HG03565 (cell line): ENCODE data around the gene TRPM6.
"Not testable (repeated sequence)": the region's sequence is repeated elsewhere in the genome, so short reads cannot be mapped to it uniquely, and the experiment has no call there.

Experiments
- ATAC-seq: cut with Tn5 transposase; IDR thresholded peaks from one replicate; pipeline ENCODE4 v1.9.1; 2021; ENCODE audit warnings: mild to moderate bottlenecking, moderate library complexity; ENCODE audit not compliant: unreplicated experiment

TRPM6 gene

GRCh38 chr9:74858751-74859414 lies 28.8 kb downstream of the TRPM6 start:
- no peak for ATAC-seq

GRCh38 chr9:74856989-74857388 lies 30.7 kb downstream of the TRPM6 start:
- ATAC-seq = no peak

GRCh38 chr9:74855072-74855471 lies 32.6 kb downstream of the TRPM6 start:
- ATAC-seq = no peak

GRCh38 chr9:74853024-74853423 lies 34.7 kb downstream of the TRPM6 start:
- ATAC-seq = not testable (repeated sequence)

- ATAC-seq = no peak
Observed at GRCh38 chr9:74848153-74848525, 39.6 kb downstream of the TRPM6 start.

GRCh38 chr9:74847478-74848152 lies 40.1 kb downstream of the TRPM6 start:
- no peak for ATAC-seq

GRCh38 chr9:74846766-74847165 lies 41.0 kb downstream of the TRPM6 start:
- ATAC-seq = no peak

GRCh38 chr9:74838351-74838750 lies 49.4 kb downstream of the TRPM6 start:
- ATAC-seq = no peak

GRCh38 chr9:74824654-74825053 lies 63.1 kb downstream of the TRPM6 start:
- ATAC-seq = no peak

GRCh38 chr9:74821636-74822035 lies 66.1 kb downstream of the TRPM6 start:
- ATAC-seq = no peak

GRCh38 chr9:74817816-74818215 lies 69.9 kb downstream of the TRPM6 start:
- ATAC-seq = no peak

- no peak for ATAC-seq
Observed at GRCh38 chr9:74817281-74817810, 70.4 kb downstream of the TRPM6 start.

- ATAC-seq = no peak
Observed at GRCh38 chr9:74810200-74810599, 77.5 kb downstream of the TRPM6 start.

GRCh38 chr9:74804018-74804385 lies 83.7 kb downstream of the TRPM6 start:
- ATAC-seq = no peak

GRCh38 chr9:74803376-74804017 lies 84.2 kb downstream of the TRPM6 start:
- ATAC-seq = no peak

GRCh38 chr9:74800226-74800625 lies 87.5 kb downstream of the TRPM6 start:
- no peak for ATAC-seq

GRCh38 chr9:74795803-74796202 lies 91.9 kb downstream of the TRPM6 start:
- ATAC-seq = no peak

- no peak for ATAC-seq
Observed at GRCh38 chr9:74795081-74795480, 92.6 kb downstream of the TRPM6 start.

GRCh38 chr9:74784506-74784905 lies 103.2 kb downstream of the TRPM6 start:
- no peak for ATAC-seq

- ATAC-seq = no peak
Observed at GRCh38 chr9:74783408-74783807, 104.3 kb downstream of the TRPM6 start.

- peak; percentile 50 for ATAC-seq
Observed at GRCh38 chr9:74777136-74777879, 110.4 kb downstream of the TRPM6 start.
